ENCODE results near the gene SP7. TPM values are rescaled to one million over a fixed set of nuclear protein-coding genes. Genes with fewer than 3 reads are reported as not detected.
"Not testable (repeated sequence)": the region's sequence is repeated elsewhere in the genome, so short reads cannot be mapped to it uniquely, and the experiment has no call there.

Gene SP7
- total and polyA plus RNA-seq, 10 of the 15 experiments (the other 5 are each of a cell fraction or from before 2014, with no cell fraction given), result 0.05 to 0.11 TPM; not detected in 8

GRCh38 chr12:53298164-53298563 is 38.0 kb downstream of the SP7 start:
- SMC1A ChIA-PET (ENCODE audit: uncharacterized antibody, unreplicated experiment), result interaction anchor here (0.7 to 4.0 kb wide), 8 partner anchors 10 to 138 kb away, joined by 3 to 46 read pairs (median 4); partner anchors contain the start of genes AAAS, CSAD and ZNF740
- in situ Hi-C loops (cut with MboI) (no loop called here), intact Hi-C loops (cut with micrococcal nuclease; ENCODE audit: unreplicated experiment) (no loop called here)
- Histone ChIP-seq H3K9ac (ENCODE audit: control insufficient read depth, insufficient read depth, low read length) (no peak overlapping the region), H2AFZ (ENCODE audit: control insufficient read depth, low read depth, low read length) (no peak overlapping the region), H3K27me3 (replicated peaks in 1 of 2; ENCODE audit: control insufficient read depth in 2 of 2, insufficient read depth in 2 of 2, low read length in 1 of 2) (no peaks in the 10 kb centered on the region), H3K4me2 (ENCODE audit: control insufficient read depth, insufficient read depth) (no peak overlapping the region), H3K36me3 (ENCODE audit: control insufficient read depth in 2 of 2, insufficient read depth in 2 of 2, low read length in 1 of 2) (peaks cover 1 to 9% of the 10 kb centered on the region in 2 experiments; a peak in 3 of 4 replicates), H3K27ac (ENCODE audit: control insufficient read depth, insufficient read depth) (no peak overlapping the region), H3K9me3 (replicated peaks; ENCODE audit: control insufficient read depth, insufficient read depth, low read length) (no peaks in the 10 kb centered on the region), H3K4me1 (ENCODE audit: control insufficient read depth, insufficient read depth, low read length) (peaks cover 25% of the 10 kb centered on the region), H3K79me2 (ENCODE audit: control insufficient read depth, insufficient read depth, low read length) (peaks cover 31% of the 10 kb centered on the region), H3K4me3 (no peak overlapping the region), H4K20me1 (ENCODE audit: control insufficient read depth, insufficient read depth) (no peaks in the 10 kb centered on the region; the same call in 1 of the 2 replicates)
- BruUV-seq (replicated peaks), result no TSS peak
- 42% methylated on average over 5 of the region's 5 CpGs for WGBS (ENCODE audit: insufficient coverage, insufficient replicate concordance, low lambda C conversion rate, missing lambda C conversion rate)
- no peak for ATAC-seq
- RAD21 ChIA-PET (ENCODE audit: unreplicated experiment), result interaction anchor here (0.7 to 6.2 kb wide), 7 partner anchors 22 to 140 kb away, joined by 3 to 43 read pairs (median 4); partner anchors contain the start of gene AAAS
- no peak for FAIRE-seq
- no peak for DNase-seq (ENCODE audit: low read depth, low spot score)
- CTCF ChIA-PET, result interaction anchor here (0.6 to 11.9 kb wide), 9 partner anchors 11 to 152 kb away, joined by 3 to 142 read pairs (median 6); partner anchors contain the start of gene AAAS
- POLR2A ChIA-PET, result interaction anchor here (0.5 to 4.4 kb wide), 6 partner anchors 10 to 291 kb away, joined by 3 to 42 read pairs (median 5); partner anchors contain the start of gene AAAS
- TF ChIP-seq NKRF (conservative IDR thresholded peaks at IDR 0.05), result no peak

DNA sequence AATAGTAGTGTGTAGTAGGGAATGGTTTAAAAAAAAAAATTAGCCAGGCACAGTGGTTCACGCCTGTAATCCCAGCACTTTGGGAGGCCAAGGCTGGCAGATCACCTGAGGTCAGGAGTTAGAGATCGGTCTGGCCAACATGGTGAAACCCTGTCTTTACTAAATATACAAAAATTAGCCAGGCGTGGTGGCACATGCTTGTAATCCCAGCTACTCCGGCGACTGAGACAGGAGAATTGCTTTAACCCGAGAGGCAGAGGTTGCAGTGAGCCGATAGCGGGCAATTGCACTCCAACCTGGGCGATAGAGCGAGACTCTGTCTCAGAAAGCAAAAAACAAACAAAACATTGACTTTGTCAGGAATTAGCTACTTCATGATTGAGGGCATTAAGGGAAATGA is 39.0 kb downstream of the SP7 start:
- H3K27me3 ChIP-seq (replicated peaks in 1 of 2; ENCODE audit: control insufficient read depth in 2 of 2, insufficient read depth in 2 of 2, low read length in 1 of 2); in situ Hi-C loops (cut with MboI); ATAC-seq; H4K20me1 ChIP-seq (ENCODE audit: control insufficient read depth, insufficient read depth); DNase-seq (ENCODE audit: low read depth, low spot score); H3K9me3 ChIP-seq (replicated peaks; ENCODE audit: control insufficient read depth, insufficient read depth, low read length); H3K4me3 ChIP-seq; H3K27ac ChIP-seq (ENCODE audit: control insufficient read depth, insufficient read depth); H2AFZ ChIP-seq (ENCODE audit: control insufficient read depth, low read depth, low read length); FAIRE-seq; BruUV-seq (replicated peaks); H3K9ac ChIP-seq (ENCODE audit: control insufficient read depth, insufficient read depth, low read length); intact Hi-C loops (cut with micrococcal nuclease; ENCODE audit: unreplicated experiment): not testable (repeated sequence)
- RAD21 ChIA-PET (ENCODE audit: unreplicated experiment), result interaction anchor here (1.0 to 6.2 kb wide), 3 partner anchors 23 to 212 kb away, joined by 3 to 43 read pairs (median 4); partner anchors contain the start of genes AAAS and ITGB7
- Histone ChIP-seq H3K36me3 (ENCODE audit: control insufficient read depth in 2 of 2, insufficient read depth in 2 of 2, low read length in 1 of 2) (peaks cover under 1 to 13% of the 10 kb centered on the region in 2 experiments; a peak in 3 of 4 replicates), H3K4me1 (ENCODE audit: control insufficient read depth, insufficient read depth, low read length) (peaks cover 25% of the 10 kb centered on the region), H3K4me2 (ENCODE audit: control insufficient read depth, insufficient read depth) (peak overlapping the region; percentile 70; the same call in 1 of the 2 replicates), H3K79me2 (ENCODE audit: control insufficient read depth, insufficient read depth, low read length) (peaks cover 31% of the 10 kb centered on the region)
- SMC1A ChIA-PET (ENCODE audit: uncharacterized antibody, unreplicated experiment), result interaction anchor here (1.0 to 4.0 kb wide), 9 partner anchors 25 to 140 kb away, joined by 3 to 46 read pairs (median 4); partner anchors contain the start of genes AAAS and ESPL1
- POLR2A ChIA-PET, result interaction anchor here (0.6 to 4.4 kb wide), 4 partner anchors 24 to 216 kb away, joined by 4 to 42 read pairs (median 4); partner anchors contain the start of genes AAAS and SP1
- CTCF ChIA-PET, result interaction anchor here (0.8 to 12.9 kb wide), 6 partner anchors 10 to 213 kb away, joined by 3 to 315 read pairs (median 26); partner anchors contain the start of genes AAAS and ITGB7
- WGBS (ENCODE audit: insufficient coverage, insufficient replicate concordance, low lambda C conversion rate, missing lambda C conversion rate), result 97% methylated on average over 10 of the region's 10 CpGs
